Neural cell (in vitro differentiated cells): ENCODE data around the gene DNAL1. TPM values are rescaled to one million over a fixed set of nuclear protein-coding genes. Genes with fewer than 3 reads are reported as not detected.

ENCODE experiments used
- H2AFZ ChIP-seq: fragments of 200-600, 300-800 bp; sonication (generic), shearing (Covaris generic); 2 replicates; pipeline ENCODE4 v1.6.0; 2014; ENCODE audit warnings: low read depth, mild to moderate bottlenecking, antibody characterized with exemption, low read length, moderate library complexity
- H3F3A ChIP-seq: fragments of 200-600 bp; shearing (Covaris generic); 2 replicates; pipeline ENCODE4 v1.6.1; 2016; ENCODE audit warnings: mild to moderate bottlenecking, moderate library complexity, mixed read lengths, antibody characterized with exemption, low read length; ENCODE audit not compliant: insufficient read depth, poor library complexity, severe bottlenecking
- H3K27ac ChIP-seq: fragments of 200-600, 300-800 bp; sonication (generic), shearing (Covaris generic); 2 replicates; pipeline ENCODE4 v1.5.1; 2014; ENCODE audit warnings: mild to moderate bottlenecking, low read length, moderate library complexity
- H3K27me3 ChIP-seq: fragments of 300-800, 200-600 bp; sonication (generic), shearing (Covaris generic); 2 replicates; pipeline ENCODE4 v1.6.0; 2014; ENCODE audit warnings: mild to moderate bottlenecking, low read depth, low read length, moderate library complexity; ENCODE audit not compliant: insufficient read depth
- H3K36me3 ChIP-seq: fragments of 300-800, 200-600 bp; sonication (generic), shearing (Covaris generic); 2 replicates; pipeline ENCODE4 v1.5.1; 2014; ENCODE audit warnings: mild to moderate bottlenecking, antibody characterized with exemption, low read length, moderate library complexity; ENCODE audit not compliant: insufficient read depth
- H3K4me2 ChIP-seq: fragments of 300-800, 200-600 bp; sonication (generic), shearing (Covaris generic); 2 replicates; pipeline ENCODE4 v1.6.0; 2014; ENCODE audit warnings: mild to moderate bottlenecking, low read length
- H3K4me3 ChIP-seq: fragments of 300-800, 200-600 bp; sonication (generic), shearing (Covaris generic); 2 replicates; pipeline ENCODE4 v1.5.1; 2014; ENCODE audit warnings: mild to moderate bottlenecking, low read length, moderate library complexity
- H3K79me2 ChIP-seq: fragments of 200-600 bp; shearing (Covaris generic); replicated peaks from 2 replicates; pipeline ENCODE4 v1.6.0; 2014; ENCODE audit warnings: mild to moderate bottlenecking, low read length, moderate library complexity; ENCODE audit not compliant: insufficient read depth
- H3K9ac ChIP-seq: fragments of 300-800, 200-600 bp; sonication (generic), shearing (Covaris generic); 2 replicates; pipeline ENCODE4 v1.6.1; 2016; ENCODE audit warnings: mild to moderate bottlenecking, low read length, mixed read lengths
- H3K9me2 ChIP-seq: fragments of 200-600 bp; shearing (Covaris generic); 2 replicates; pipeline ENCODE4 v1.6.1; 2016; ENCODE audit warnings: mild to moderate bottlenecking, low read length, mixed read lengths; ENCODE audit not compliant: insufficient read depth
- H3K9me3 ChIP-seq: fragments of 200-600, 300-800 bp; sonication (generic), shearing (Covaris generic); 2 replicates; pipeline ENCODE4 v1.6.1; 2016; ENCODE audit warnings: mild to moderate bottlenecking, mixed run types, low read length, moderate library complexity, mixed read lengths
- H4K20me1 ChIP-seq: fragments of 200-600 bp; shearing (Covaris generic); 2 replicates; pipeline ENCODE4 v1.6.1; 2016; ENCODE audit warnings: mild to moderate bottlenecking, mixed run types; ENCODE audit not compliant: insufficient read depth
- CTCF ChIP-seq: fragments of 450-650 bp; IDR thresholded peaks from 2 replicates; pipeline ENCODE4 v1.5.1; 2014; ENCODE audit warnings: antibody characterized with exemption, mild to moderate bottlenecking, moderate library complexity; ENCODE audit not compliant: poor library complexity, severe bottlenecking
- EP300 ChIP-seq: fragments of 450-650 bp; conservative IDR thresholded peaks from 2 replicates; pipeline ENCODE4 v1.6.1; 2014; ENCODE audit warnings: antibody characterized with exemption, mild to moderate bottlenecking, moderate library complexity; ENCODE audit not compliant: poor library complexity, severe bottlenecking
- EZH2 ChIP-seq: fragments of 200-600, 300-800 bp; shearing (Covaris generic), sonication (generic); IDR thresholded peaks from 2 replicates; pipeline ENCODE4 v1.6.1; 2014; ENCODE audit warnings: antibody characterized with exemption, low read length, borderline replicate concordance, mild to moderate bottlenecking; ENCODE audit not compliant: insufficient read depth, poor library complexity, severe bottlenecking
- MXI1 ChIP-seq: fragments of 450-650 bp; conservative IDR thresholded peaks from 2 replicates; pipeline ENCODE4 v1.6.1; 2014; ENCODE audit warnings: antibody characterized with exemption, mild to moderate bottlenecking; ENCODE audit not compliant: poor library complexity, severe bottlenecking
- POLR2AphosphoS5 ChIP-seq: IDR thresholded peaks from 2 replicates; pipeline ENCODE4 v1.6.1; 2012
- RAD21 ChIP-seq: fragments of 450-650 bp; conservative IDR thresholded peaks from 2 replicates; pipeline ENCODE4 v1.6.1; 2014; ENCODE audit warnings: antibody characterized with exemption, mild to moderate bottlenecking, moderate library complexity
- REST ChIP-seq: IDR thresholded peaks from 2 replicates; pipeline ENCODE4 v1.6.1; 2012; ENCODE audit warnings: borderline replicate concordance
- SMC3 ChIP-seq: fragments of 450-650 bp; conservative IDR thresholded peaks from 2 replicates; pipeline ENCODE4 v1.6.1; 2014; ENCODE audit warnings: antibody characterized with exemption, mild to moderate bottlenecking, moderate library complexity; ENCODE audit not compliant: poor library complexity
- TAF1 ChIP-seq: IDR thresholded peaks from 2 replicates; pipeline ENCODE4 v1.6.1; 2012; ENCODE audit warnings: low read depth
- polyA plus RNA-seq: library from polyadenylated mRNA; depleted of rRNA; stranded (reverse); fragments of >200 nt; gene quantifications from 2 replicates; pipeline ENCODE4 v1.2.3, GENCODE V29; 2014

DNAL1 gene
- polyA plus RNA-seq, 1 donor from 2014 or later = 33.4 TPM

GRCh38 chr14:73732006-73732405 lies 87.2 kb downstream of the DNAL1 start:
- H3K9ac ChIP-seq = no peak overlapping the region
- H2AFZ ChIP-seq = no peak overlapping the region
- no peaks in the 10 kb centered on the region for H3K9me3 ChIP-seq
- H3K79me2 ChIP-seq = no peaks in the 10 kb centered on the region
- H3K36me3 ChIP-seq = no peaks in the 10 kb centered on the region
- no peaks in the 10 kb centered on the region for H3K27me3 ChIP-seq
- H3K4me2 ChIP-seq = no peak overlapping the region
- no peaks in the 10 kb centered on the region for H4K20me1 ChIP-seq
- no peaks in the 10 kb centered on the region for H3F3A ChIP-seq
- TF ChIP-seq CTCF (no peak), TAF1 (no peak), EP300 (no peak), POLR2AphosphoS5 (no peak), REST (no peak), MXI1 (no peak), SMC3 (no peak), EZH2 (no peak), RAD21 (no peak)
- H3K4me3 ChIP-seq = no peak overlapping the region
- no peaks in the 10 kb centered on the region for H3K9me2 ChIP-seq
- no peak overlapping the region for H3K27ac ChIP-seq

- Histone ChIP-seq H3K9ac (no peak overlapping the region), H3K36me3 (no peaks in the 10 kb centered on the region), H3K27me3 (no peaks in the 10 kb centered on the region), H3K79me2 (no peaks in the 10 kb centered on the region), H3K27ac (no peak overlapping the region), H2AFZ (no peak overlapping the region), H3K4me3 (no peak overlapping the region), H4K20me1 (no peaks in the 10 kb centered on the region), H3K4me2 (no peak overlapping the region), H3K9me3 (no peaks in the 10 kb centered on the region), H3K9me2 (no peaks in the 10 kb centered on the region), H3F3A (no peaks in the 10 kb centered on the region)
- TF ChIP-seq EP300 (no peak), REST (no peak), SMC3 (no peak), POLR2AphosphoS5 (no peak), TAF1 (no peak), RAD21 (no peak), CTCF (no peak), EZH2 (no peak), MXI1 (no peak)
Measured at GRCh38 chr14:73736842-73737241, 92.1 kb downstream of the DNAL1 start.
